ENCODE data around the gene CEP43.

CEP43 gene, protein sequence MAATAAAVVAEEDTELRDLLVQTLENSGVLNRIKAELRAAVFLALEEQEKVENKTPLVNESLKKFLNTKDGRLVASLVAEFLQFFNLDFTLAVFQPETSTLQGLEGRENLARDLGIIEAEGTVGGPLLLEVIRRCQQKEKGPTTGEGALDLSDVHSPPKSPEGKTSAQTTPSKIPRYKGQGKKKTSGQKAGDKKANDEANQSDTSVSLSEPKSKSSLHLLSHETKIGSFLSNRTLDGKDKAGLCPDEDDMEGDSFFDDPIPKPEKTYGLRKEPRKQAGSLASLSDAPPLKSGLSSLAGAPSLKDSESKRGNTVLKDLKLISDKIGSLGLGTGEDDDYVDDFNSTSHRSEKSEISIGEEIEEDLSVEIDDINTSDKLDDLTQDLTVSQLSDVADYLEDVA

GRCh38 chr6:166999145-166999883 is at the start of gene CEP43:
CEP43 (plus strand) TSS chr6:166999397; CDS start chr6:166999413, 16 bp downstream.
- peak; percentile 92 to 93 for DNase-seq

DNA sequence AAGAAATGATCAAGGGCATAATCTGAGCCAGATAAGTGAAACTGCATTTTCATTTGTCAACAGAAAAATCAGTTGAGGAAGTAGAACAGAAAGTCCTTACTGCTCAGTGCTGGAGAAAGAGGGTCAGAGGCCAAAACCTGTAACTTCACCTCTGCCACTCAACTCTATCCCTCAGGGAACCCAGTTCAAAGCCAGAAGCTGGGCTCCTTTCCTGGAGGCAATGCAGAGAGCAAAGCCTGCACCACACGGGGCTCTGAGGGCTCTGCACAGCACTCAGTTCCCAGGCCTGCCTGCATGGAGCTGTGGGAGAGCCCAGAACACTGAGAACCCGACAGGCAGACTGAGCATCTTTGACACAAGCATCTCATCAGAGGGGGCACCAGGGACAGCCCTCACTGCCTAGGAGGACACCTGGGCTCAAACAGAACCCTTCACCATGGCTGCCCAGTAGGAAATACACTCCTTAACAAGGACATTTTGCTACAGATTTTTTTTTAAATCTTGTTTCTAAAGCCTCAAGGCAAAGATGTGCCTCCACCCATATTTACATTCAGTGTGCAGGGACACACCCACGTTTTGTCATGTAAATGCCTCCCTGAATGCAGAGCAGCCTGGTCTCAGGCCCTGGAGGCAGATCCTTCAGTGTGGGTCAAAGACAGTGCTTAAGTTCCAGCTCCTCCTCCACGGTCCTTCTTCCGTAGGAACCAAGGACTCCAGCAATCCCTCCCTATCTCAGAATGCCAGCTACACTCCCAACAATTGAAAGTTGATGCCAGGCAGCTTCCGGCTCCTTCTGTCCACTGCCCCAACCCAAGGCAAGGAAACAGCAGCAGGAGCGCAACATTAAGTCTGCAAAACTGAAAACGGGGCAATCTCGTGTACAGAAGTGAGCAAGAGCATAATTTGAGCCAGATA is 49.4 kb upstream of the CEP43 start:
- DNase-seq = no peak

GRCh38 chr6:166950443-166950821 is 48.8 kb upstream of the CEP43 start:
- no peak for DNase-seq

GRCh38 chr6:166950892-166951669 is 48.1 kb upstream of the CEP43 start:
- peak; percentile 78 to 79 for DNase-seq

DNA sequence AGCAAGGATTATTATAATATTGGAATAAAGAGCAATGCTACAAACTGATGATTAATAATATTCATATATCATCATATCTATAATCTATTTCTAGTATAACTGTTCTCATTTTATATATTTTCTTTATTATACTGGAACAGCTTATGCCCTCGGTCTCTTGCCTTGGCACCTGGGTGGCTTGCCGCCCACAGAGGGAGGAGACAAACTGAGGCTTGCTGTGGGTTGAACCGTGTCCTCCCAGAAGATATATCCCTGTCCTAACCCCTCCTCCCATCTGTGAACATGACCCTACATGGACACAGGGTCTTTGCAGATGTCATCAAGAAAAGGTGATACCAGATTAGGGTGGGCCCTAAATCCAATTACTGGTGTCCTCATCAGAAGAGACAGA is 47.5 kb upstream of the CEP43 start:
- no peak for DNase-seq

- peak in 1 of 2 donors; percentile 23 for DNase-seq
These were observed 47.1 kb upstream of the CEP43 start for GRCh38 chr6:166952121-166952520.

DNA sequence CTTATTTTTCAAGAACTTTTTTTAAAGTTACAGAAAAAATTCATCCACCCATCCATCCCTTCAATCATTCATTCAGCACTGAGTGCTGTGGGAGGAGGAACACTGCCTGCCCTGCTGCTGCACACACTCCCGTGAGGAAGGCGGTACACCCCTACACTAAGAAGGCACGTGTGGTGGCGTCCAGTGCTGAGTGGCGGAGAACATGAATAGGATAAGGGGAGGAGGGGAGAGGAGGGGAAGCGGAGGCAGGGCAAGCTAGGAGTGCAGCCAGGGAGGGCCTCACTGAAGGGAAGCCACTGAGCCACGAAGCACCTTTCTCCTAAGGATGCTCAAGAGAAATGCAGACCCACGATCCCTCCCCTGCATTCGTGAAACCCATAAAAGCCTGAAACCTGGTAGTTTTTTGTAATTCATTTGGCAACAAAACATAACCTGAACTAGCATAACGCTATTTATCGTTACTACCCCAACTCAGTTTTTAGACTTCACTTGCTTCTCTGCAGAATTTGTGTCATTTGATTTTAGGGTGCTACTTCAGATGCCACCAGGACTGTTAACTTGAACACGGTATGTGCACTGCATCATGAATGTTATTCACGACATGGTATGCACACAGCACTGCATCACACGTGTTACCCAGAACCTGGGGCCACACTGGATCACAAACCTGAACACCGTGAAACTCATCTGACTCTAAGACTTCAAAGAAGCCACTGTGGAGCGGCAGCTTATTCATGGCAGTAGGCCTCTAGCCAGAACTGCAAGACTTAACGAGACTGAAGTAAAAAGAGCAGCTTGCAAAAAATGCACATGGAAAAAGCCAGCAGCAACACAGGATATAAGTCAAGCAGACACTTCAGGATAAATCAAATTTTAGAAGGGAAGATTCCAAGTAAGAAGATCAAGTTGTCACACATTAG is 46.4 kb upstream of the CEP43 start:
- DNase-seq = no peak

GRCh38 chr6:166954118-166954713 is 45.0 kb upstream of the CEP43 start:
- no peak for DNase-seq

DNA sequence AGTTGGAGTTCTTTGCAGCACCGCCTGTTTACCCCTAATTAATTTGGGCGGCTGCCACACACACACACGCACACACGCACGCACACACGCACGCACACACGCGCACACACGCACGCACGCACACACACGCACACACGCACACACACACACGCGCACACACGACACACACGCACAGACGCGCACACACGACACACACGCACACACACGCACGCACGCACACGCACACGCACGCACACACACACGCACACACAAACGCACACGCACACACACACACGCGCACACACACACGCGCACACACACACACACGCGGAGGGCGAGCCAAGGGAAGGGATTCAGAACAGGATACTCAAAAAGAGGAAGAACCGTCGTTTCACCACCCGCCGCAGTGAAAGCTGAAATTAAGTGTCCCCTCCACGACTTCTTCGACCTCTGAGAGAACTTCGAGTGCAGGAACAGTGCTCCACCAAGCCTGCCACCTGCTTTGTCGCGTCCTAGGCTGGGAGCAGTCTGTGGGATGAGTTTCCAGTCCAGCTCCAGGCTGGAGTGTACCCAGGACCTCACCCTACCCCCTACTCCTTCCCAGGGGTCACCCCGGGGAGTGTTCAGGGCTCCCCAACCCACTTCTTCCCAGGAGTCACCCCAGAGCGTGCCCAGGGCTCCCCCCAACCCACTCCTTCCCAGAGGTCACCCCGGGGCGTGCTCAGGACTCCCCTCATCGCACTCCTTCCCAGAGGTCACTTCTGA is 43.9 kb upstream of the CEP43 start:
- peak in 1 of 2 donors; percentile 66 for DNase-seq

DNA sequence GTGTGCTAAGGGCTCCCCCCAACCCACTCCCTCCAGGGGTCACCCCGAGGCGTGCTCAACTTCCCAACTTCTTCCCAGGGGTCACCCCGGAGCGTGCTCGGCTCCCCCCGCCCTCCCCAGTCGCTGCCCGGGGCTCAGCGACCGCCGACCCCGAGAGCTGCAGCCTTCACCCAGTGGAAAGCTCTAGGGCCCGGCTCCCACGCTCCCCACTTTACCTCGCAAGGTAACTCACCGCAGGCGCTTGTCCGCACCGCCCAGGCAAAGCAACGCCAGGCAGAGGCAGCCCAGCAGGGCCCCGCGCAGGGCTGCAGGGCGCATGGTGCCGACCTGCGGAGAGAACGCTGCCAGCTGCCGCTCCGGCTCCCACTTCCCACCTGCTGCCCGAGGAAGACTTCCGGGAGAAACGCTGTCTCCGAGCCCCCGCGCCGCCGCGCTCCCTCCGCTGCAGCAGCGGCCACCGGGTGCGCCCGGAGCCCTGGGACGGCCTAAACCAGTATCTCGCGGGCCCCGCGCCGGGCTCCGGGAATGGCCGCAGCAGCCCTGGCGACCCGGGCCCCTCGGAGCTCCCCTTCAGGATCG is 43.2 kb upstream of the CEP43 start:
- peak in 1 of 2 donors; percentile 19 for DNase-seq

DNA sequence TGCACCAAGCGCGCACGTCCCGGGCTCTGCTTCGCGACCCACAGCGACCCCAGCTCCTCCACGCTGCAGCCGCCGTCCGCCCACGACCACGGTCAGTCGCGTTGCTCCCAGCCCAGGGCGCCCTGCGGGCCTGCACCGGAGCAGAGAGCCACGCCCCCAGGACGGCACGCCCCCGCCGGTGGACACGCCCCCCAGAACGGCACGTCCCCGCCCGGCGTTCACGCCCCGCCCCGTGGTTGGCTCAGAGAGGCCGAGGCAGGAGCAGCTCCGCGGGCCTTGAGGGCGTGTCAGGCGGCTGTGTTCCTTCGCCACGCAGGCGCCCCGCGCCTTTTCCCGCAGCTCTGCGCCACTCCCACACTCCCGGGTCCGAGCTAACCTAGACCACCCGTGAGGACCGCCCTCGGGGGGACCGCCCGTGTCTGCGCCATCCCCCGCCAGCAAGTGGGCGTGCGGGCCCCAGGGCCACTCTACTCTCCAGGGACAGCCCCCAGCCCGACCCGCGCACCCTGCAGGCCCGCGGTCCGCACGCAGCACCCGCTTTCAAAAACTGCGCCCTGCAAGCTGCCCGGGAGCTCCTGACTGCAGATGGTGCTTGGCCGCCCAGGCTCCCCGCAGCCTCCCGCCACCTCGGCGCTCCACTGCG is 42.6 kb upstream of the CEP43 start, which contains the start of gene RNASET2:
TSS of gene RNASET2 (minus strand) at position 107 of the 643 bp plus-strand sequence. CDS start 368 bp downstream, outside the sequence.
- DNase-seq = peak; percentile 91 to 97

DNA sequence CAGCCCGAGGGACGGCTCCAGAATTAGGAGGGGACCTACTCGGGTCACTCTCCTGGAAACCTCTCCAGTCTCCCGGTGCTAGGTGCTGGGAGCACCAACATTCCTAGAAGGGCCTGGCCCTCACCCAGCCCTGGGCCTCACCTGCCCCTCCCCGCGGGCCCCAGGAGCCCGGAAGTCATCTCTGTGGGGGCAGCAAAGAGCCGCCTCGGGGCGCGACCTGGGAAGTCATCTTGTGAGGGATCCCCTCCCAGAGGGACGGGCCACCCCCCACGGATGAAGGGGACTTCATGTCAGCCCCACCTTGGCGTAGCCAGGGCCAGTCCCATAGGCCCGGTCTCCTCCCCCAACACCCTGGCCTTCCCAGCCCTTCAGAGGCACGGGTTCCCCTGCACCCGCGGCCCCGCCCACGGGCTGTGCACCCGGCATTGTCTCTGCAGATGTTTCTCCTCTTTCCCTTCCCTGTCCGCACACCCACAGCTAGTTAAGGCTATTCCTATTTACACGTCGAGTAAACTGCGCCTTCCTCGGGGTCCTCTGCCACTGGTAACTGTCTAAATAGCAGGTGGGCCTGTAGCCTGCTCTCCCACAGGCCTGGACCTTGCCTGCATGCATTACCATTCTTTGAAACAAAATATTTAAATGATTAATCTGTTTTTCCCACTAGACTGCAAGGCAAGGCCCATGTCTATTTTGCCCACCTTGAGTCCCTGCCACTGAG is 42.0 kb upstream of the CEP43 start:
- peak; percentile 32 to 66 for DNase-seq

GRCh38 chr6:166957805-166958076 is 41.5 kb upstream of the CEP43 start:
- no peak for DNase-seq

DNA sequence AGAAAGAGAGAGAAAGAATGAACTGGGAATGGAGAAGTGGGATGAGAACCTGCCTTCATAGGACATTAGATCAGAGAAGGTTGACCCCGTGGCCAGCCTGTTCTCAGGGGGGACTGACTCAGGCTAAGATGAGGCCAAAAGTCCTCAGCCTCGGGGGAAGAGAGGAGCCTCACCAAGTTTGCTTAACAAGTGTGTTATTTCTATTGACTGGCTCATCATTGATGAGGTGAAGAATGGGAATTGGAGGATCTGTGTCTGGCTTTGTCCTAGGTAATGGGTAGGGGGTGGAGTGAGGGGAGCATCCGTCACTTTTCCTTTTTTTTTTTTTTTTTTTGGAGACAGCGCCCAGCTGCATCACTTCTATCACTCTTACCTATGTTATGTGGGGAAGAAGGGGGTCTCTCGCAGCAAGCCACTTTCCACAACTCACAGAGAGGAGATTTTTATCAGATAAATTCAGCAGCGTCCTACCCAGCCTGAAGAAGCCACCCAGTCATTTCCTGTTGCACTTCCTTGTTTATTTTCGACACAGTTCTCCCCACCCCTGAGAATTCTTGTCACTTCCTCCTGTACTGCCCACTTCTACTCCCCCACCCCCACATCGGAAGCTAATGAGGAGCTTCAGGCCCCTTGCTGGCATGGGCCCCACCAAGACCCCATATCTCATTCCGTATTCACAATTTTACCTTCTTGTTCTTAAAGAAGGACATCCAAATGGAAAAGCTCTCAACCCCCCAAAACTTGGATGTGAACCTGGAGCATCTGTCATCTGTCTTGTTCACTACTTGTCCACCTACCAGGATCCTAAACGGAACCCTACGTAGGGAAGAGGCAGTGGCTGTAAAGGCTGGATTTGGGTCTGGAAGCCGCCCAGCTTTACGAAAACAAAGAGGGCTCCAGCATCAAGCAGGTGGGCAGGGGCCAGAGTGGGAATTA is 40.0 kb upstream of the CEP43 start:
- DNase-seq = peak; percentile 79 to 82

DNA sequence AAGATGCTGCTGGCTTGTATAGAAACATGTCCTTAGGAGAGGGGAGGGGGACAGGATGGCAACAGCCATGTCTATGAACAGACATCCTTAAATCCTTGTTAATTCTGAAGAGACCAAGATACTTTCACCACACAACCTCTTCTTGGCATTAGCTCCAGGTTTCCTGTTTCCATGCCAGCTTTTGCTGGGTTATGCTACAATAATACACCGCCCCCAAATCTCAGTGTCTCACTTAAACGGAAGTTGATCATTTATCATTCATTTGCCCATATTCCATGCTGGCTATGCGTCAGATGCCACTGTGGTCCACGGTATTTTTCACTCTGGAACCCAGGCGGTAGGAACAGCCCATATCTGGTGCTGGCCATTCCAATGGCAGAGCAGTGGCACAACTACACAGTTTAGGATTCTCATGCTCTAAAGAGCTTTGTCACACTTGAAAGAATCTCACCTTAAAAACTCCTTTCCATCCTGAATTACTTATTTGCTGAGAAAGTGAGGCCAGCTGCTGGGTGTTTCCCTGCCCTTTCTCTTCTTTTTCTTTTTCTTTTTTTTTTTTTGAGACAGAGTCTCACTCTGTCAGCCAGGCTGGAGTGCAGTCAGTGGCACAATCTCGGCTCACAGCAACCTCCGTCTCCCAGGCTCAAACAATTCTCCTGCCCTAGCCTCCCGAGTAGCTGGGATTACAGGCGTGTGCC is 39.1 kb upstream of the CEP43 start:
- no peak for DNase-seq

DNA sequence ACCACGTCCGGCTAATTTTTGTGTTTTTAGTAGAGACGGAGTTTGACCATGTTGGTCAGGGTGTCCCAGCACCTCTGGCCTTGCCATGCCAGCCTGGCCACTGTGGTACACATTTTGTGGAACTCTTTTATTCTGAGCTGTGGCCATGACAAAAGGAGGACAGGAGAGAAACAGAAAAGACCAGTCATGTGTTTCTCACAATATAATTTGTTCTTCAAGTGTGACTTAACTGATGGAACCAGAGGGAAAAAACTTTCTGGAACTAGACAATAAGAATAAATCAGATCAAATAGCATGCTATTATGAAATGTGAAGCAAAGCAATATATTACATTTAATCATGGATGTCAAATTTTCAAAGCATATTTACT is 38.6 kb upstream of the CEP43 start:
- DNase-seq = no peak

DNA sequence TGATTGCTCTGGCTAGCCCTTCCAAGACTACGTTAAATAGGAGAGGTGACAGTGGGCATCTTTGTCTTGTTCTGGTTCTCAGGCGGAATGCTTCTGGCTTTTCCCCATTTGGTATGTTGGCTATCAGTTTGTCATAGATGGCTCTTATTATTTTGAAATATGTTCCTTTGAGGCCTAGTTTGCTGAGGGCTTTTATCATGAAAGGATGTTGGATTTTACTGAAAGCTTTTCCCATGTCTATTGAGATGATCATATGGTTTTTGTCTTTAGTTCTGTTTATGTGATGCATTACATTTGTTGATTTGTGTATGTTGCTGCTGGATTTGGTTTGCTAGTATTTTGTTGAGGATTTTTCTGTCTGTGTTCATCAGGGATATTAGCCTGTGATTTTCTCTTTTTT is 32.9 kb upstream of the CEP43 start:
- DNase-seq = no peak
